NCI-H2107 treated with DMSO at 0.1 percent for 48 hours (cell line): Measurements from ENCODE around the gene DOC2A.

Source experiments
- DNase-seq: peaks from one replicate; lab custom pipeline; 2025; ENCODE audit not compliant: unreplicated experiment; lab: John Stamatoyannopoulos, UW

The DOC2A gene

DNA sequence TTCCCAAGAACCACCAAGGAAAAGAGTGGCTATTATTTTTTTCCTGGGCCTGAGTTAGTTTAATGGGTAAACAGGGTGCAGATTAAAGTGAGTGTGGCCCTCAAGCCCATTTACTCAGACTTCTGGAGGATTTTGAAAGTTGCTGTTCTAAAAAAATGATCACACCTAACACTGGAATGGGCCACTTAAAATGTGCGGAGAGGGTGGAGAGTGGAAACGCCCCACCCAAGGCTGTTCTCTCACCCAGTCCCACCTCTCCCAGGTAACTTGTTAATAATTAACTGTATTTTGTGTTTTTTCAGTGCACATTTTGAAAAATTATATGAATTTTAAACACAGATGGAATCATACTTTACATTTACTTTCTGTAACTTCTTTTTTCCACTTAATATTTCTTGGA, 20.8 kb downstream of the DOC2A start:
- DNase-seq: no peak

DNA sequence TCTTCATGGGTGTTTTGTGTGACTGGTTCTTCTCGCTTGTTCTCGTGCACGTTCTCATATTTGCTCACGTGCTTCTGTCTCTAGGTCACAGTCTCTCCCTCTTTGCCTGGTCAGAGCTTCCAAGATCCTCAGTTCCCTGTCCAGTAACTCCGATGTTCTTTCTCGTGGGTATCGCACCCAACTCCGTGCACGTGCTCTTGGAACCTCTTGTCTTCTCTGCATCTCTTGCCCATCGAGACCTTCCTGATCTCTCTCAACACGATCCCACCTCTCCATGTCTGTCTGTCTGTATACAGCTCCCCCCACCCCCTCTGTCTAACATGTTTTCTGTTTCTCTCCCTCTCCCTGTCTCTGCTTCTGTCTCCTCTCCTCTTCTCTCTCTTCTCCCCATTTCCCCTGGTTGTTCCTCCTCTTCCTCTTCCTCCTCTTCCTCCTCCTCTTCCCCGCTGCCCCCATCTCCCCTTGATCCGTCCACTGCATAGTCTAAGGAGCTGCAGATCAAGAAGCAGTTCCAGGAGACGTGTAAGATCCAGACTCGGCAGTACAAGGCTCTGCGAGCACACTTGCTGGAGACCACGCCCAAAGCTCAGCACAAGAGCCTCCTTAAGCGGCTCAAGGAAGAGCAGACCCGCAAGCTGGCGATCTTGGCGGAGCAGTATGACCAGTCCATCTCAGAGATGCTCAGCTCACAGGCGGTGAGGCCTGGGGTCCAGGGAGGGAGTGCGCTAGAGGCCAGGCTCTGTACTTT, 21.5 kb downstream of the DOC2A start:
- no peak for DNase-seq

DNA sequence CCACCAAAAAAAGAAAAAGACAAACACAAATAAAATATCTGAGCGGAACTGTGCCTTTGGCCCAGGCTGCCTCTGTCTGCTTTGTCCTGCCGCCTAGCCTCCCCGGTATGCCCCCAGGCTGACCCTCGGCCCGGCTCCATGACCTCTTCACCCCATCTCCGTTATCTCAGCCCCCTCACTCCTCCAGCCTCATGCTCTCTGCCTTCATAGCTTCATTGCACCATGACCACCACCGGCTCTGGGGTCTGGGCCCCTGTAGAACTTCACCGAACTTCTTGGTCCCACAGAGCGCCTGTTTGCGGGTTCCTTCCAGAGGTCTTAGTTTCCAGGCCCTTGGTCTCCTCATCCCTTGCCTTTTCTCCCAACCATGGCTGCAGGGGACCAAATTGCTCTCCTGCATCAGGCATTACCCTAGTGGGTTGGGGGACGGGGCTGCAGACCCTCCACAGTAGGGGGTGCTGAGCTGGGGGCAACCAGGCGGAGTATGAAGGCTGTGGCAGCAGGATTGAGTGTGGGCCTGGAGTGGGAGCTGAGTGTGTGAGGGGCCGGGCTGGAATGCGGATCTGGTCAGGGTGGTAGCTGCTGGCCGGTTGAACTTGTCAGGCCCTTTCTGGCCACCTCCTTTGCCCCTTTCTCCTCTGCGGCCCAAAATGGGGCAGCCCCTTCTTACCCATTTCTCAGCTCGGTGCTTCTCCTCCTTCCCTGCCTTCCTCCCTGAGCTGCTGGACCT, 22.3 kb downstream of the DOC2A start:
- DNase-seq: no peak

DNA sequence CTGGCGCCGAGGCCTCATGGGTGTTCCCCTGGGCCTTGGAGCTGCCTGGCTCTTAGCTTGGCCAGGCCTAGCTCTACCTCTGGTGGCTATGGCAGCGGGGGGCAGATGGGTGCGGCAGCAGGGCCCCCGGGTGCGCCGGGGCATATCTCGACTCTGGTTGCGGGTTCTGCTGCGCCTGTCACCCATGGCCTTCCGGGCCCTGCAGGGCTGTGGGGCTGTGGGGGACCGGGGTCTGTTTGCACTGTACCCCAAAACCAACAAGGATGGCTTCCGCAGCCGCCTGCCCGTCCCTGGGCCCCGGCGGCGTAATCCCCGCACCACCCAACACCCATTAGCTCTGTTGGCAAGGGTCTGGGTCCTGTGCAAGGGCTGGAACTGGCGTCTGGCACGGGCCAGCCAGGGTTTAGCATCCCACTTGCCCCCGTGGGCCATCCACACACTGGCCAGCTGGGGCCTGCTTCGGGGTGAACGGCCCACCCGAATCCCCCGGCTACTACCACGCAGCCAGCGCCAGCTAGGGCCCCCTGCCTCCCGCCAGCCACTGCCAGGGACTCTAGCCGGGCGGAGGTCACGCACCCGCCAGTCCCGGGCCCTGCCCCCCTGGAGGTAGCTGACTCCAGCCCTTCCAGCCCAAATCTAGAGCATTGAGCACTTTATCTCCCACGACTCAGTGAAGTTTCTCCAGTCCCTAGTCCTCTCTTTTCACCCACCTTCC, 23.3 kb downstream of the DOC2A start:
- DNase-seq: no peak

DNA sequence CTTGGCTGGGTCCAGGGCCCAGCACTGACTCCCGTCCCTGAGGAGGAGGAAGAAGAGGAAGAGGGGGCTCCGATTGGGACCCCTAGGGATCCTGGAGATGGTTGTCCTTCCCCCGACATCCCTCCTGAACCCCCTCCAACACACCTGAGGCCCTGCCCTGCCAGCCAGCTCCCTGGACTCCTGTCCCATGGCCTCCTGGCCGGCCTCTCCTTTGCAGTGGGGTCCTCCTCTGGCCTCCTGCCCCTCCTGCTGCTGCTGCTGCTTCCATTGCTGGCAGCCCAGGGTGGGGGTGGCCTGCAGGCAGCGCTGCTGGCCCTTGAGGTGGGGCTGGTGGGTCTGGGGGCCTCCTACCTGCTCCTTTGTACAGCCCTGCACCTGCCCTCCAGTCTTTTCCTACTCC, 23.9 kb downstream of the DOC2A start:
- DNase-seq: no peak

DNA sequence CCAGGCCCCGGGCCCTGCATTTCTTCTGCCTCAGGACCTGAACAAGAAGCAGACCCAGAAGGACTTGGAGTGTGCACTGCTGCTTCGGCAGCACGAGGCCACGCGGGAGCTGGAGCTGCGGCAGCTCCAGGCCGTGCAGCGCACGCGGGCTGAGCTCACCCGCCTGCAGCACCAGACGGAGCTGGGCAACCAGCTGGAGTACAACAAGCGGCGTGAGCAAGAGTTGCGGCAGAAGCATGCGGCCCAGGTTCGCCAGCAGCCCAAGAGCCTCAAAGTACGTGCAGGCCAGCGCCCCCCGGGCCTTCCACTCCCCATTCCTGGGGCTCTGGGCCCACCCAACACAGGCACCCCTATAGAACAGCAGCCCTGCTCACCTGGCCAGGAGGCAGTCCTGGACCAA, 24.6 kb downstream of the DOC2A start:
- no peak for DNase-seq

DNA sequence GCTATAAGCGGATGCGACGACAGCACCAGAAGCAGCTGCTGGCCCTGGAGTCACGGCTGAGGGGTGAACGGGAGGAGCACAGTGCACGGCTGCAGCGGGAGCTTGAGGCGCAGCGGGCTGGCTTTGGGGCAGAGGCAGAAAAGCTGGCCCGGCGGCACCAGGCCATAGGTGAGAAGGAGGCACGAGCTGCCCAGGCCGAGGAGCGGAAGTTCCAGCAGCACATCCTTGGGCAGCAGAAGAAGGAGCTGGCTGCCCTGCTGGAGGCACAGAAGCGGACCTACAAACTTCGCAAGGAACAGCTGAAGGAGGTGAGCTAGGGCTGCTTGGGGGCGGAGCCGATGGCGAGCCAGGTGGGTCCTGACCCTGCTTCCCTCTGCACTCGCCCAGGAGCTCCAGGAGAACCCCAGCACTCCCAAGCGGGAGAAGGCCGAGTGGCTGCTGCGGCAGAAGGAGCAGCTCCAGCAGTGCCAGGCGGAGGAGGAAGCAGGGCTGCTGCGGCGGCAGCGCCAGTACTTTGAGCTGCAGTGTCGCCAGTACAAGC, 25.5 kb downstream of the DOC2A start:
- no peak for DNase-seq

DNA sequence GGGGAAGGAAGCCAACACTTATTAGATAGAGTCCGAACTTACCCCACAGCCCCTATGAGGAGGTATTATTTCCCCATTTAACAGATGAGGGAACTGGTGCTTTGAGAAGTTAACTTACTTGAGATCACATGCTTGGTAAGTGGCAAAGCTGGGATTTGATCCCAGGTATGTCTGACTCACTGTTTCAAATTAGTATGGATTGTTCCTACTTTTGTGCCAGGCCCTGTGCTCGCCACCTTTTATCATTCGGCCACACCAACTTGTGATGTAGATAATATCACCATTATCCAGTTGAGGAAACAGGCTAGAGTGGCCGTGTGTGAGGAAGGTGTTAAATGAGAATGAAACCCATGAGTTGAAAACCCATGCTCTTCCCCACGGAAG, 26.1 kb downstream of the DOC2A start:
- no peak for DNase-seq

DNA sequence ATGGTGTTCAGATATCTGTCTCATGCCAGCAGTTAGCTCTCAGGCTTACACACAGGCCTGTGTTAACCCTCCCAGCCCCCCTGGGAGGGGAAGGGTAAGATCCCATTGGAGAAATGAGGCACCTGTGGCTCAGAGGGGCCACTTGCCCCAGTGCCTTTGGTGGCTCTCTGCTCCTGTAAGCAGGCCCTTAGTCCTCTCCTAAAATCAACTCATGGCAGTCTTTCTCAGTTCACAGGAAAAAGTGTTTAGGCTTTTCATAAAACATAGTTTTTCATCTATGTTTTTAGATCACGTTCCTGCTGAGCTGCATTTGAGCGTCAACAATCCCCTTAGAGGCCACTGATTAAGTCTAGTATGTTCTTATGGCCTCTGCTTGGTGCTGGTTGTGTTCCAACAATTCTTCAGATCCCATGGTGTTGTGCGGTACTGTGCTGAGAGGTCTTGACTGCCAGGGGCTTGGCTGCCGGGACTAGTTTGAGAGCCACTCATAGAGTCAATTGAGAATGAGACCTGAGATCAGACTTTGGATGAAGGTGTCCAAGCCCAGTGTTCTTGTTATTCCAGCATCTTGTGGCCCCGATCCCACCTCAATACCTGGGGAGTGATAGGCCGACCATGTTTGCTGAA, 26.6 kb downstream of the DOC2A start:
- no peak for DNase-seq

DNA sequence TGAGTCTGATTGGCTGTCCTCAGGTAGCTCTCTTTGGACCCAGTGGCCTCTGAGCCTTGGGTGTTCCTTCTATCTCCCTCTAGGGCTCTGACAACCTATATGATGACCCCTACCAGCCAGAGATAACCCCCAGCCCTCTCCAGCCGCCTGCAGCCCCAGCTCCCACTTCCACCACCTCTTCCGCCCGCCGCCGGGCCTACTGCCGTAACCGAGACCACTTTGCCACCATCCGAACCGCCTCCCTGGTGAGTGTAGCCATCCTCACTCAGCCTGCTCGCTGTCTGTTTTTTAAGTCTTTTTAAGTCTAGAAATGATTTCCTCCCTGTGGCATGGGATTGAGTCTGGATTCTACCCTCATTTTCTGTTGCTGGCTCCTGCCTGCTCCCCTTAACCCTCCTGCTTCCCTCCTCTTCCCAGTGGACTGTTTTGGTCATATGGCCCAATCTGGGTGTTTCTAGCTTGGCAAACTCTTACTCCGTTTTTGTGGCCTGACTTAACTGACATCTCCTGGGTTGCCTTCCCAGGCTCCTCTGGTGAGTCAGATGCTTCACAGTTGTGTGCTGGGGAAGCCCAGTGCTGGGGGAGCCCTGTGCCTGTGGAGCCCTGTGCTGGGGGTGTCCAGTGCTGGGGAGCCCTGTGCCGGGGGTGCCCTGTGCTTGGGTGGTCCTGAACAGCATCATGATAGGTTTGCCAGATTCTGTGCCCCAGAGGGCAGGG, 27.2 kb downstream of the DOC2A start:
- DNase-seq: no peak

DNA sequence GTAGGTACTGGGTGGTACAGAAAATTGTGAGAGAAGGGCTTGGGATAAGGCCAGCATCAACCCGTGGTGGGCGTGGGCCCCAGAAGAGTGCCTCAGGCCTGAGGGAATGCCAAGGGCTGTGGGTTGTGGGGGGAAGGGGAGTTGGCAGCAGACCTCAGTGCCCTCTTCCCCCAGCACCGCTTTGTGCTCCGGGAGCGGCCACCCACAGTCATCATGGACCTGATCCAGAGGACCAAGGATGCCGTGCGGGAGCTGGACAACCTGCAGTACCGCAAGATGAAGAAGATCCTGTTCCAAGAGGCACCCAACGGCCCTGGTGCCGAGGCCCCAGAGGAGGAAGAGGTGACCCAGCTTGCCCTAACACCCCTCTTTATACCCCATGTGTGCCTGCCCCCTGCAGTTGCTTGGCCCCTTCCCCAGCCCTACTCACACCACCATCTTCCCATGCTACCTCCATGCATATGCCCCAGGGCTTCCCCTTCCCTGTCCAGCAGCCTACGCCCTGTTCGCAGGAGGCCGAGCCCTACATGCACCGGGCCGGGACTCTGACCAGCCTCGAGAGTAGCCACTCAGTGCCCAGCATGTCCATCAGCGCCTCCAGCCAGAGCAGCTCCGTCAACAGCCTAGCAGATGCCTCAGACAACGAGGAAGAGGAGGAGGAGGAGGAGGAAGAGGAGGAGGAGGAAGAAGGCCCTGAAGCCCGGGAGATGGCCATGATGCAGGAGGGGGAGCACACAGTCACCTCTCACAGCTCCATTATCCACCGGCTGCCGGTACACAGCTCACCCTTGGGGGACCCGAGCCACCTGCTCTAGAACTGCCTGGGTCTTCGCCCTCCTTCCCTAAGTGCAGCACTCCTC, 28.0 kb downstream of the DOC2A start:
- DNase-seq: no peak

DNA sequence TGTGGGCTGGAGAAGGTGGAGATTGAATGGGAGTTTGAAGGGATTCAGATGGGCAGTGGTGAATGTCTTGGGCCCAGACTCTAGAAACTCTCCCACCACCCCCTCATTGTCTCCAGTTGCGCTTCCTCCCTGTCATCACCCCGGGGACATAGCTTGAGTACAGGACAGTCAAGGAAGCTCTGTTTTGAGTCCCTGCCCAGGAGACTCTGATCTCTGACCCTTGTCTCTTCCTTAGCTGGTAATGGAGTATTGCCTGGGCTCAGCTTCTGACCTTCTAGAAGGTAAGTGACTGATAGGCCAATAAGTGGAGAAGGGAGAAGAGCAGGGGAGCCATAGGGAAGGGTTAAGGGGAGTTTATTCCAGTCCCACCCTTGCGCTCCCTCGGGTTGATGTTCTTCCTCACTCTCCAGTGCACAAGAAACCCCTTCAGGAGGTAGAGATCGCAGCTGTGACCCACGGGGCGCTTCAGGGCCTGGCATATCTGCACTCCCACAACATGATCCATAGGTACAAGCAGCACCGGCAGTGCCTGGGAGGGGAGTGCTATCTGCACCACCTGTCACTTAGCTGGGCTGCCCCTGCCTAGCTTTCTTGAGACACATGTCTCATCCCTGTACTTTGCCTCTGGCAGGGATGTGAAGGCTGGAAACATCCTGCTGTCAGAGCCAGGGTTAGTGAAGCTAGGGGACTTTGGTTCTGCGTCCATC, 32.1 kb downstream of the DOC2A start:
- DNase-seq: no peak

DNA sequence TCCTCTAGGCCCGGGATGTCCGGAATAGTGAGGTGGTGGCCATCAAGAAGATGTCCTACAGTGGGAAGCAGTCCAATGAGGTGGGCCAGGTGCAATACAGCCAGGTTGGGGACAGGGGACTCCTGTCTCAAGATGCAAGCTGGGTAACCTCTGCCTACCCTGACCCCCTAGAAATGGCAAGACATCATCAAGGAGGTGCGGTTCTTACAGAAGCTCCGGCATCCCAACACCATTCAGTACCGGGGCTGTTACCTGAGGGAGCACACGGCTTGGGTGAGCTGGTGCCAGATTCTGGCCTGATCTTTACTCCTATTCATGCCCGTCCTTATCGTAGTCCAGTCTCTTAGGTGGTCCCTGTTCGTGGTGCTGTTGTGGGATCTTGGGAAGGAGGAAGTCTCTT, 32.7 kb downstream of the DOC2A start:
- no peak for DNase-seq

DNA sequence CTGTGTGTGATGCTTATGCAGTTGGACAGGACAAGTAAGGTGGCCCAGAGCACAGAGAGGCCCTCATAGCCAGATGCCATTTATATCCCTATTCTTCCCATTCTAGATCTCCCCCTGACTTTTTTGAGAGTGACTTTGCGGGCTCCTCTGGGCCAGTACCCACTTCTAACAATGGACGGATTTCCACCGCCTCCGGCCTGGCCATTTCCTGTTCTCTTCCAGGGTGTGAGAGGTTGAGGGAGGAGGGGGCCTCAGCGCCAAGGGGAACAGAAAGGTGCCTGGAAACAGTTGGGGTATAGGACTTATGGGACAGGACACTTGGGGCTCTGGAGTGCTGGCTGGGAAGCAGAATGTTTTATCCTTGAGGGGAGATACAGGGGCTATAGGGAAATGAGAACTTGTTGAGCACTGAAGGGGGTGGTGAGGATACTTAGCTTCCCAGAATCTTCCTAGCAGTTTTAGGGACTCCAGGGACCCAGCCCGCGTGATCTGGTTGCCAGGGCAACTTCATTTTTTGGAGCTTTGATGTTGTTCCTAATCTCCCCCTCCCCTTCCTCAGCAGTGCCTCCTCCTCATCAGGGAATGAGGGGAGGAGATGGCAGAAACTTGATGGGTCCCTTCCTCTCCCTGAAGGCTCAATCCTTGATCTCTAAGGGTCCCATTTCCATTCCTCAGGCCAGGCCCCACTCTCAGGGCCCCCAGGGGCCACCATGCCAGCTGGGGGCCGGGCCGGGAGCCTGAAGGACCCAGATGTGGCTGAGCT, 33.6 kb downstream of the DOC2A start:
- DNase-seq: no peak

DNA sequence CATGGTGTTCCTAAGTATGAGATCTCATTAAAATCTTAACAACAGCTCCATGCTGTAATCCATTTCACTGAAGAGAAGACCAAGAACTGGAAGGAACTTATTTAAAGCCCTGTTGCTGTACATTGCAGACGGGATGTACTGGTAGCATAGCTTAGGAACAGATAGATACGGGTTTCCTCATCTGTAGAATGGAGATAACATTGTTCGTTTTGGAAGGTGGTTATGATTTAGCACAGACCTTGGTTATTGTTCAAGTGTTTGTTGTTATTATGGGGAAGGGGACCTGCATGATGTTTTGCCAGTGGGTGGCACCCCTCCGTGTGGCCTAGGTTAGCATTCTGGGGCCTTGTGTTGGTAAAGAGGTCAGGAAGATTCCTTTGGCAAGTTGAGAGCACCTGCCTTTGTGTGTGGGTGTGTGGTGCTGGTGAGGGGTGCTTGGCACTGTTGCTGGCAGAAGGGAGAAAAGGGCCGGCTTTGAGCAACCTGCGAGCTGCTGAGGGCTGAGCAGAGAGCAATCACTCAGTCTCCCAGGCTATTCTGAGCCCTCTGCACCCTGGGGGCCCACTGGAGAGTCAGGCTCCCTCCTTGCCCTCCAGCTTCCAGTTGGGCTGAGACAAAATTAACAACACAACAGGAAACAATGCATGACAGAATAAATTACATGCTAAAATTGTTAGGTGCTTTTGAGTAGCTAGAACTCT, 34.9 kb downstream of the DOC2A start:
- DNase-seq: no peak

DNA sequence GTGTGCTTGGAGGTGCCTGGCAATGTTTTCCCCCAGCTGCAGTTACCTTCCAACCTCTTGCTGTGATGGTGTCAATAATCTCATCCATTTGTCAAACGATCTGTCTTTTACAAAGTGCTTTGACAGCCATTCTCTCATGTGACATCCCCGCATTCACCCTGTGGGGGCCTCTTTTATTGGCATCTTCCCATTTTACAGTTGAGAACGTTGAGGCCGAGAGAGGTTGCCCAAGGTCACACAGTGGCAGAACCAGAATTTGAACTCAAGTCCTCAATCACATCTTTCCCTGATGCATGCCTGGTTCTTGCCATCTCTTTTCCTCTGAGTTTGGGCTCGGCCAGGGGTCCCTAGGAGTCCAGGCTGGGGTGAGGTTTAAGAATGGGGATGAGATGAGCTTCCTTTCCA, 35.7 kb downstream of the DOC2A start:
- no peak for DNase-seq

DNA sequence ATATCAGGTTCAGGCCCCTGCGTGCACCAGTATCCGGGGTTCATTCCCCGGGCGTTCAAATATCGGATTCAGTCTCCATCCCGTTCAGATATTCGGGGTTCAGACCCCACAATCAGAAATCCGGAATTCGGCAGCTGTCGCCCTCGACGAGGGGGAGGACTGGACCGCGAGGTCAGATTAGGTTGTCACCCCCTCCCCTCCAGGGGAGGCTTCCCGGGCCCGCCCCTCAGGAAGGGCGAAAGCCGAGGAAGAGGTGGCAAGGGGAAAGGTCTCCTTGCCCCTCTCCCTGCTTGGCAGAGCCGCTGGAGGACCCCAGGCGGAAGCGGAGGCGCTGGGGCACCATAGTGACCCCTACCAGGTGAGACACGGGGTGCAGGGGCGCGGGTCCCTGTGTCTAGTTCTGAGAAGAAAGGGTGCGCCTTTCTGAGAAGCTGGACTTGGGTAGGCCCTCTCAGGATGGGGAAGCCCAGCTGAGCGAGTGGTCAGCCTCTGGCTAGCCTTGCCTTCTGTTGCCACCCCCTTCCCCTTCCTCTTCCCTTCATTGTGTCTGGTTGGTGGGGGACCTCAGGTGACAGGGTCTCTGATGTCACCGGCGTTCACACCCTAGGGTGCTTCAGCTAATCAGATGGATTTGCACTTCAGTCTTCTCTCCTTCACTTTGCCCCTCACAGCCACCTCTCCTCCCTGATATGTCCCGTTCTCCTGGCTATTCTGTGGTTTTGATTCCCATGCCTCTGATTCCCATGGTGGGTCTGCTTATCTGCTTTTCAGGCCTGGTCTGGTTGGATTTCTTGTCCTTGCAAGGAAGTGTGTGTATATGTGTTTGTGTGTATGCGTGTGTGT, 36.3 kb downstream of the DOC2A start:
- no peak for DNase-seq
